NB4 (cell line): Measurements from ENCODE around the gene RPUSD3.
"Not testable (repeated sequence)": the region's sequence is repeated elsewhere in the genome, so short reads cannot be mapped to it uniquely, and the experiment has no call there.

Experiments
- DNase-seq: peaks from one replicate; pipeline ENCODE4 v3.0.0; 2010; ENCODE audit warnings: low read depth
- H3K4me3 ChIP-seq: one replicate; pipeline ENCODE4 v1.5.1; 2011; ENCODE audit warnings: mild to moderate bottlenecking, low read depth, low read length, moderate library complexity
- CTCF ChIP-seq: IDR thresholded peaks from one replicate; pipeline ENCODE4 v1.5.1; 2012; ENCODE audit warnings: low read depth, low read length
- MAX ChIP-seq: IDR thresholded peaks from 2 replicates; pipeline ENCODE4 v1.6.1; 2011; ENCODE audit warnings: low read depth, low read length
- MYC ChIP-seq: IDR thresholded peaks from 2 replicates; pipeline ENCODE4 v1.6.1; 2011; ENCODE audit warnings: low read depth, low read length
- POLR2A ChIP-seq: IDR thresholded peaks from 2 replicates; pipeline ENCODE4 v1.6.1; 2011; ENCODE audit warnings: mild to moderate bottlenecking; ENCODE audit not compliant: insufficient read length; ENCODE audit errors: extremely low read depth

RPUSD3 gene

DNA sequence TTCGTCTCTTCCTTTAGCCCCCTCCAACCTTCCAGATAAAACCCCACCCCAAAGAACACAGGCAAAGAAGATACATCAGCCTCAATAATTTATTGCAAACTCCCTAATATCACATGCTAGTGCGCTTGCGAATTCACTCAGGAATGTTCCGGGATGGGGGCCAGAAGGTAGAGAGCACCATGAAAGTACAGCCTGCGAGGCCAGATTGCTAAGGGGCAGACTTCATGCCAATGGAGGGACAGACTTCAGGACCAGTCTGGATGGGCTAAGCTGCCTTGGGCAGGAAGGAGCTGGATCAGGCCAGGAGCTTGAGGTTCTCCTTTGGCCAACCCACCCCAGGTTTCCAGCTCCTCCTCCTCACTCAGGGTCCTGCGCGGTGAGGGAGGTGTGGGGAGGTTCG lies 22.8 kb upstream of the RPUSD3 start:
- TF ChIP-seq MYC (no peak), POLR2A (no peak), CTCF (no peak), MAX (no peak)
- DNase-seq = no peak
- no peak overlapping the region for H3K4me3 ChIP-seq

DNA sequence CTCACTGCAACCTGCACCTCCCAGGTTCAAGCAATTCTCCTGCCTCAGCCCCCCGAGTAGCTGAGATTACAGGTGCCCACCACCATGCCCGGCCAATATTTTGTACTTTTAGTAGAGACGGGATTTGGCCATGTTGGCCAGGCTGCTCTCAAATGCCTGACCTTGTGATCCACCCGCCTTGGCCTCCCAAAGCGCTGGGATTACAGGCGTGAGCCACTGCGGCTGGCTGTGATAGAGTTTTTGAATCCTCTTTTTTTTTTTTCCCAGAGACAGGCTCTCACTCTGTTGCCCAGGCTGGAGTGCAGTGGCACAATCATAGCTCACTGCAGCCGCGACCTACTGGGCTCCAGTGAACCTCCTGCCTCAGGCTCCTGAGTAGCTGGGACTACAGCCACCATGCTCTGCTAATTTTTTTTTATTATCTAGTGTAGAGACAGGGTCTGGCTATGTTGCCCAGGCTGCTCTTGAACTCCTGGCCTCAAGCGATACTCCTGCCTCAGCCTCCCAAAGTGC lies 21.4 kb upstream of the RPUSD3 start:
- H3K4me3 ChIP-seq, DNase-seq: not testable (repeated sequence)

DNA sequence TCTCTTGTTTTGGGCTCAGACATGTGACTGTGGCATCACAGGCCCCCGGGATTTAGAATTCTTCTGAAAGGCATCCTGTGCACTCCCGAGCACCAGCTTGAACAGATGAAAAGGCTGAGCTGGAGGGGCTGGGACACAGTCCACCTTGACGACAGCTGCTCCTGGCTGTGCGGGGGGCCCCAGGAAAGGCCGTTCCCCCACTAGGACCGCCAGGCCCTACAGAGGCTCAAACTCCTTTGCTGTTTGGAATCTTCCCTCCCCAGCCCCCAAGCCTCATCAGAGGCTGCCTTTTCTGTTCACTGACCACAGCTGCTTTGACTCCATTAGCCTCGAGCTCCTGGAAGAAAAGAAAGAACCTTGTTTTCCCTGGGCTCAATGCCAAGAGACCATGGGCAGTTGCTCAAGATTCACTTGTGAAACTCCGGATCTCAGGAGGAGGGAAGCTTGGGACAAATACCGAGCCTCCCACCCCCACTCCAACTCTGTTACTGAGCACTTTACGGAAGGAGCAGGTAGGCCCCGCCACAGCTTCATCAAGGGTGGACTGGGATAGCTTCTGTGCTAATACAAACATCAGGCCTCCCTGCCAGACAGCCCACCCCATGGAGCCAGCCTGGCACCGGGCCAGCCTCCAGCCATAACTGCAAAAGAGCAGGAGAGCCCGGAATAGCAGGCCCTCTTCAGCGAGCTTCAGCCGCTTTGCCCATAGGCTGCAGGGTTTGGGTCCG lies 20.6 kb upstream of the RPUSD3 start:
- no peak for DNase-seq
- no peak for TF ChIP-seq CTCF
- no peak overlapping the region for H3K4me3 ChIP-seq

DNA sequence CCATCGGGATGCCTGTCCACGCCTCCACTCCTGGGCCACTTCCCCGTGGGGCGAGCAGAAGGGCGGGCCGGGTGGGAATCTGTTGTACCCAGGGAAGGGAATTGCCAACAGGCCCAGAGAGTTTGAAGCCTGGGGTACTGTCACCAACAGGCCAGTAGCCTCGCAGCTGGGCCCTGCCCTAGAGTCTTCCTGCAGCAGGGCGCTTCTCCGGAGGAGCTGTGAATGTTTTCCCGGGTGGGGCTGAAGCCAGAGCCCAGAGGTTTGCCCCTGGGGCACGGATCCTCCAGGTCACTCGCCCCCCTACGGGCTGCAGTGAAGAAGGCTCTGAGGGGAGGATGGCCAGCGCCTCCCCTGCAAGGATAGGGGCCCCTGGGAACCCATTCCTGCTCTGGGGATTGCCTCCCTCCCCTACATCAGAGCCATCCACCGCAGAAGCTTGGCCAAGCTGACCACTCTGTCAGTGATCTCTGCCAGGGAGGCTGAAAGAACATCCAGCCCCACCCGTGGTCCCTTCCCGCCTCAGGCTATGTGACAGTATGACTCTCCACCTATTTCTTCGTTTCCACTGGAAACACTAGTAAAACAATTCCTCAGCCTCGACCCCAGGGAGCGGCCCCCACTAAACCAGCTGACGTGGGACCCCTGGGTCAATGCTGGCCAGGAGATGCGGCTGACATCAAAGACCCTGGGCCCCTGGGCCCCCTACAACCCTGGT lies 19.4 kb upstream of the RPUSD3 start:
- no peak for DNase-seq
- H3K4me3 ChIP-seq = no peak overlapping the region
- TF ChIP-seq MAX (no peak), CTCF (no peak), MYC (no peak), POLR2A (no peak)

DNA sequence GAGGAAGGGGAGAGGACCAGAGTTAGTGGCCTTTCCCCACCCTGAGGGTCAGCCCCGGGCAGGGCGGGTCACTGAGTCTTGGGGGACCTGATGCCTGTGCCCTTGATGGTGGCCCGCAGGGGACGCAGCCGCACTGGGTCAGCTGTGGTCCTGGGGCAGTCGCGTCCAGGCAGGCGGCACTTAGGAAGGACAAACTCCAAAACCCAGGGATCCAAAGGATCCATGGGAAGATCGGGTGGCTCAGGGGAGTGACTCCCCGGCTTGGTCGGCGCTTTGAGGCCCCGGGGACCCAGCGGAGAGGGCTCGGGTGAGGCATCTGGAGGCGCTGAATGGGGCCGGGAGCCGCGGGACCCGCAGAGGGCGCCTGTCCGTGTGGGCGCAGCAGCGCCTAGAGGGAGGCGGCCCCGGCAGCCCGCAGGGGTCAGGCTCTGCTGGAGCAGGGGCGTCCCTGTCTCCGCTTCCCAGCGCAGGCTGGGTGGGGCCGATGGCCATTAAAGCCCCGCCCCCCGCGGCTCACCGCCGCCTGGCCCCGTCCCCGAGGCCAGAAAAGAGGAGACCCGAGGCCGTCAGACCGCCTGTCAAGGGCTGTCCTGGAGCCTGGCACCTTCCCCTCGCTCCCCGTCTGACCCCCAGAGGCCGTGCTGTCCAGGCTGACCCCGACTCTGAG lies 18.7 kb upstream of the RPUSD3 start:
- H3K4me3 ChIP-seq = no peak overlapping the region
- DNase-seq = peak; percentile 58
- TF ChIP-seq CTCF (peak; percentile 24), POLR2A (no peak)

DNA sequence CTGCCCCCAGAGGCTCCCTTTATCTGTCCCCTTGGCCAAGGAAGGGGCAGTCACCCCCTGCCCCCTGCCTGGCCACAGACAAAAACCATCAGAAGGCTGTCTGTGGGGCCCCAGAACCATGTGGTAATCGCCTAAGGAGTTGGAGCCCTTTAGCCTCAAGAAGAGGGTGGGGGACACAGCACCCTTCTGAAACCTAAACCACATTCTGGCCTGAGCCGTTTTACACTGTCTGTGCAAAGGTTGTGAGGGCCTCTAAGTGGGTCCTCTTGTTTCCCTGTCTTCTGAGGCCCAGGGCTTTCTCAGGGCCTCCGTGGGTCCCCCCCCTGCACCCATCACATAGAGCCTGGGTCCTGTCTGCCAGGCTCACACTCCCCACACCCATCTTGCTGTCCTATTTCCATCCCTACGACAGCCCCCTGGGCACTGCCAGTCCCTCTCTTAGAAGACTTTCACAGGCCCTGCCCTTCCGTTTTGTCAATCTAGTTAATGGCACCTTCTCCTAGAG lies 17.9 kb upstream of the RPUSD3 start:
- no peak for TF ChIP-seq CTCF
- TF ChIP-seq POLR2A = no peak
- TF ChIP-seq MYC = no peak
- TF ChIP-seq MAX = no peak

More for the DNA sequence above, 17.9 kb upstream of the RPUSD3 start:
- H3K4me3 ChIP-seq = no peak overlapping the region
- no peak for DNase-seq
